PFSK-1 (cell line): ENCODE measurements around the gene CCN2.

Experiments
- POLR2AphosphoS5 ChIP-seq: IDR thresholded peaks from 2 replicates; pipeline ENCODE4 v1.6.1; 2012; ENCODE audit warnings: low read depth, mild to moderate bottlenecking, control low read depth, low read length, moderate library complexity
- REST ChIP-seq, 2 experiments: IDR thresholded peaks; 2 replicates each; pipeline versions ENCODE4 v1.6.1 to v1.8.0; 2011 to 2012; ENCODE audit warnings: low read depth in 2 of 2, low read length in 2 of 2, control low read depth in 1 of 2, inconsistent platforms in 1 of 2, mild to moderate bottlenecking in 1 of 2, moderate library complexity in 1 of 2; ENCODE audit not compliant: insufficient read depth in 1 of 2
- SIN3A ChIP-seq: IDR thresholded peaks from 2 replicates; pipeline ENCODE4 v1.6.1; 2012; ENCODE audit warnings: mild to moderate bottlenecking, low read length, moderate library complexity, borderline replicate concordance; ENCODE audit not compliant: insufficient read depth
- TAF1 ChIP-seq: IDR thresholded peaks from 2 replicates; pipeline ENCODE4 v1.6.1; 2012; ENCODE audit warnings: low read length, control low read depth, borderline replicate concordance; ENCODE audit not compliant: insufficient read depth

- TF ChIP-seq TAF1 (no peak), POLR2AphosphoS5 (no peak), REST (IDR thresholded peaks at IDR 0.05; ENCODE audit: insufficient read depth in 1 of 2, low read depth in 2 of 2, low read length in 2 of 2) (no peak), SIN3A (no peak)
Observed at GRCh38 chr6:131976545-131977061, 25.4 kb upstream of the CCN2 start.
